K562 (cell line): ENCODE results near the gene ZNHIT3. TPM values are rescaled to one million over a fixed set of nuclear protein-coding genes. Genes with fewer than 3 reads are reported as not detected.

Source experiments
- BACH1 ChIP-seq: fragments of 200-800 bp; sonication (Bioruptor generic); IDR thresholded peaks from 2 replicates; pipeline ENCODE4 v1.6.1; 2016; ENCODE audit warnings: missing genetic modification characterization, missing compliant biosample characterization
- CAMTA2 ChIP-seq: fragments of 250-450 bp; sonication (Bioruptor Pico); conservative IDR thresholded peaks from 2 replicates; pipeline ENCODE4 v1.5.1; 2022
- CBFA2T3 ChIP-seq: fragments of 450-650 bp; IDR thresholded peaks from 2 replicates; pipeline ENCODE4 v1.6.1; 2017
- CHD4 ChIP-seq: fragments of 200-600 bp; sonication (generic); IDR thresholded peaks from 3 replicates; pipeline ENCODE4 v1.6.1; 2012; ENCODE audit warnings: low read depth, mild to moderate bottlenecking, mixed read lengths, low read length, inconsistent platforms; ENCODE audit not compliant: insufficient read depth, insufficient replicate concordance, poor library complexity, severe bottlenecking
- CREBBP ChIP-seq: IDR thresholded peaks from one replicate; pipeline ENCODE4 v1.6.1; 2012; ENCODE audit warnings: low read depth, mild to moderate bottlenecking, control low read depth, inconsistent platforms, low read length
- GABPB1 ChIP-seq: sonication (generic); formaldehyde crosslinking; IDR thresholded peaks from 2 replicates; pipeline ENCODE4 v1.8.0; 2022; ENCODE audit warnings: mild to moderate bottlenecking, missing genetic modification reagents
- MAFG ChIP-seq: fragments of 450-650 bp; conservative IDR thresholded peaks from 2 replicates; pipeline ENCODE4 v1.6.1; 2016; ENCODE audit warnings: missing genetic modification characterization, missing compliant biosample characterization
- MAFK ChIP-seq: IDR thresholded peaks from 2 replicates; pipeline ENCODE4 v1.6.1; 2011; ENCODE audit warnings: low read length, improper control_type of control experiment
- MCM7 ChIP-seq, 2 experiments: fragments of 450-650 bp; IDR thresholded peaks; 2 replicates each; pipeline ENCODE4 v1.6.1; 2016 to 2018
- MIER1 ChIP-seq: fragments of 450-650 bp; IDR thresholded peaks from 2 replicates; pipeline ENCODE4 v1.6.1; 2016; ENCODE audit warnings: antibody characterized with exemption, mild to moderate bottlenecking, low read depth
- NBN ChIP-seq: fragments of 450-650 bp; IDR thresholded peaks from 2 replicates; pipeline ENCODE4 v1.6.1; 2016; ENCODE audit warnings: low read depth, mild to moderate bottlenecking
- PHB2 ChIP-seq: fragments of 450-650 bp; IDR thresholded peaks from 2 replicates; pipeline ENCODE4 v1.6.1; 2017; ENCODE audit warnings: low read depth
- POLR2AphosphoS2 ChIP-seq: IDR thresholded peaks from 2 replicates; pipeline ENCODE4 v1.6.1; 2012; ENCODE audit warnings: low read length, improper control_type of control experiment
- RCOR1 ChIP-seq, 2 experiments: IDR thresholded peaks; 2 replicates each; pipeline ENCODE4 v1.6.1; 2012; ENCODE audit warnings: low read depth in 2 of 2, low read length in 2 of 2, borderline replicate concordance in 1 of 2, improper control_type of control experiment in 1 of 2
- SMARCA4 ChIP-seq: fragments of 450-650 bp; IDR thresholded peaks from 2 replicates; pipeline ENCODE4 v1.6.1; 2016
- SREBF2 ChIP-seq: sonication (generic); formaldehyde crosslinking; IDR thresholded peaks from 2 replicates; pipeline ENCODE4 v1.4.0; 2020; ENCODE audit warnings: mild to moderate bottlenecking, missing genetic modification reagents
- TBL1XR1 ChIP-seq, 2 experiments: IDR thresholded peaks; 2 replicates each; pipeline ENCODE4 v1.6.1; 2012; ENCODE audit warnings: improper control_type of control experiment in 2 of 2, low read length in 2 of 2, mild to moderate bottlenecking in 1 of 2
- ZNF24 ChIP-seq: fragments of 450-650 bp; IDR thresholded peaks from 2 replicates; pipeline ENCODE4 v1.6.1; 2016
- ZNF589 ChIP-seq: fragments of 200-800 bp; sonication (Bioruptor generic); IDR thresholded peaks from 2 replicates; pipeline ENCODE4 v1.6.1; 2016; ENCODE audit warnings: low read depth, missing genetic modification characterization, missing compliant biosample characterization
- ZNF780A ChIP-seq: fragments of 250-450 bp; sonication (Bioruptor Pico); IDR thresholded peaks from 2 replicates; pipeline ENCODE4 v1.5.0; 2021; ENCODE audit warnings: mild to moderate bottlenecking
- ZNF830 ChIP-seq: fragments of 250-450 bp; sonication (Bioruptor Pico); IDR thresholded peaks from 2 replicates; pipeline ENCODE4 v1.5.0; 2021; ENCODE audit warnings: mild to moderate bottlenecking
- polyA plus RNA-seq, 8 experiments: library from polyadenylated mRNA; depleted of rRNA in 4 of 8; stranded (reverse) in 5 of 8; unstranded in 3 of 8; fragments of >200 nt; fragmentation: Nextera tagmentation in 2 of 8; fragmentation: Illumina TruSeq in 1 of 8; extraction: Ambion mirVana in 2 of 8; extraction: Trizol in 1 of 8; gene quantifications; 2 replicates each; pipeline versions ENCODE4 v1.2.1 to v1.2.3, GENCODE V29; 2011 to 2014; ENCODE audit warnings: inconsistent platforms in 1 of 8, missing spikeins in 1 of 8
- total RNA-seq, 7 experiments: library from RNA; depleted of rRNA in 6 of 7; stranded (reverse); fragments of >200 nt in 6 of 7; fragmentation: Illumina TruSeq in 2 of 7; extraction: Trizol in 2 of 7; gene quantifications; 2 replicates each; pipeline versions ENCODE4 v1.2.1 to v1.2.3, GENCODE V29; 2011 to 2021; ENCODE audit warnings: low replicate concordance in 1 of 7
- TF ChIP-seq, protein P1 (sequence below): fragments of 200-800 bp; sonication (Bioruptor generic); IDR thresholded peaks from 2 replicates; pipeline ENCODE4 v1.6.1; 2016; ENCODE audit warnings: missing genetic modification characterization, missing compliant biosample characterization

Gene ZNHIT3
- total and polyA plus RNA-seq, 9 of the 15 experiments (the other 6 are each of a cell fraction or from before 2014, with no cell fraction given), result 45.0 to 300 (median 88.4) TPM

DNA sequence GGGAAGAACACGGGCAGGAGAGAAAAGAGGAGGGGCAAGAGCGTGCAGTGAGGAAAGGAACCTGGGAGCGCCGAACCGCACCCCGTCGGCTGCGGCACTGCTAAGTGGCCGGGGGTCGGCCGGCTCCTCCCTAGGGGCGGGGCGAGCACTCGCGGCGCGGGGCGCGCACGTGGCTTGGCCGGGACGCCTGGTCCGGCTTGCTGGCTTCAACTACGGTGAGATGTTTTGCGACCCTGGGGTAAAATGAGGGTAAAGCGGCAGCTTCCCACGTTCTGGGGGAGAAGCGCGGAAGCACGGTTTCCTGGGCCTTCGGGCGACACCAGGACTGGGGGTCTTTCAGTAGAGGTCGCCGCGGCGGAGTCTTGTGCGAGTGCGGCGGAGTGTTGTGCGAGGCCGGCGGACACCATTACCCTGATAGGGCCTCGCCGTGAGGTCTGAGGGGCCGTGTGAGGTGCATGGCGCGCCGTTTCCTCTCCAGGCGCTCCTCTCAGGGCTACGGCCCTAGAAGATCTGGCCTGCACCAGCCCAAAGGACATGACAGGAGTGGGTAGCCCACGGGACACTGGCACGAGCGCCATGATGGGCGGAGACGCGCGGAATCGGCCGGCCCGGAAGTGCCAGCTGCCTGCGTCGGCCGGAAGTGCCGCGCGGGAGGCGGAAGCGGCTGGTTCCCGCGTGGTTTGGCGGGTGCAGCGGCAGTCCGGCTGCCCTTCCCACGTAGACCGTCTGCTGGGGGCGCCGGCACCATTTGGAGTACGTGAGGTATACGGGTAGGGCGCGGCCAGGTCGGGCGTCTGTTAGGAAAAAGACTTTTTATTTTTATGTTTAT, 48.6 kb downstream of the ZNHIT3 start, which contains the start of the genes MYO19 and PIGW (continued):
- TF ChIP-seq MCM7 (IDR thresholded peaks at IDR 0.05) (no peak), CREBBP (no peak), ZNF24 (no peak), POLR2AphosphoS2 (peak; percentile 63; the same call in 1 of the 2 replicates), SREBF2 (no peak), PHB2 (no peak), ZNF780A (no peak), RCOR1 (IDR thresholded peaks at IDR 0.05; ENCODE audit: borderline replicate concordance in 1 of 2, low read depth in 2 of 2, low read length in 2 of 2) (no peak), CHD4 (no peak), ZNF589 (0 out of 2 replicates have a peak, but pooled peaks have one; percentile 73), MIER1 (no peak), CAMTA2 (CRISPR knock-in tag) (no peak), MAFK (no peak), SMARCA4 (no peak), BACH1 (tag) (no peak), CBFA2T3 (no peak), MAFG (tag) (no peak), NBN (no peak), ZNF830 (CRISPR knock-in tag) (no peak), GABPB1 (CRISPR knock-in tag) (peak; percentile 94), TBL1XR1 (IDR thresholded peaks at IDR 0.05; ENCODE audit: low read length in 2 of 2) (no peak; a peak in 1 of 4 replicates)
- TF ChIP-seq, protein P1, sequence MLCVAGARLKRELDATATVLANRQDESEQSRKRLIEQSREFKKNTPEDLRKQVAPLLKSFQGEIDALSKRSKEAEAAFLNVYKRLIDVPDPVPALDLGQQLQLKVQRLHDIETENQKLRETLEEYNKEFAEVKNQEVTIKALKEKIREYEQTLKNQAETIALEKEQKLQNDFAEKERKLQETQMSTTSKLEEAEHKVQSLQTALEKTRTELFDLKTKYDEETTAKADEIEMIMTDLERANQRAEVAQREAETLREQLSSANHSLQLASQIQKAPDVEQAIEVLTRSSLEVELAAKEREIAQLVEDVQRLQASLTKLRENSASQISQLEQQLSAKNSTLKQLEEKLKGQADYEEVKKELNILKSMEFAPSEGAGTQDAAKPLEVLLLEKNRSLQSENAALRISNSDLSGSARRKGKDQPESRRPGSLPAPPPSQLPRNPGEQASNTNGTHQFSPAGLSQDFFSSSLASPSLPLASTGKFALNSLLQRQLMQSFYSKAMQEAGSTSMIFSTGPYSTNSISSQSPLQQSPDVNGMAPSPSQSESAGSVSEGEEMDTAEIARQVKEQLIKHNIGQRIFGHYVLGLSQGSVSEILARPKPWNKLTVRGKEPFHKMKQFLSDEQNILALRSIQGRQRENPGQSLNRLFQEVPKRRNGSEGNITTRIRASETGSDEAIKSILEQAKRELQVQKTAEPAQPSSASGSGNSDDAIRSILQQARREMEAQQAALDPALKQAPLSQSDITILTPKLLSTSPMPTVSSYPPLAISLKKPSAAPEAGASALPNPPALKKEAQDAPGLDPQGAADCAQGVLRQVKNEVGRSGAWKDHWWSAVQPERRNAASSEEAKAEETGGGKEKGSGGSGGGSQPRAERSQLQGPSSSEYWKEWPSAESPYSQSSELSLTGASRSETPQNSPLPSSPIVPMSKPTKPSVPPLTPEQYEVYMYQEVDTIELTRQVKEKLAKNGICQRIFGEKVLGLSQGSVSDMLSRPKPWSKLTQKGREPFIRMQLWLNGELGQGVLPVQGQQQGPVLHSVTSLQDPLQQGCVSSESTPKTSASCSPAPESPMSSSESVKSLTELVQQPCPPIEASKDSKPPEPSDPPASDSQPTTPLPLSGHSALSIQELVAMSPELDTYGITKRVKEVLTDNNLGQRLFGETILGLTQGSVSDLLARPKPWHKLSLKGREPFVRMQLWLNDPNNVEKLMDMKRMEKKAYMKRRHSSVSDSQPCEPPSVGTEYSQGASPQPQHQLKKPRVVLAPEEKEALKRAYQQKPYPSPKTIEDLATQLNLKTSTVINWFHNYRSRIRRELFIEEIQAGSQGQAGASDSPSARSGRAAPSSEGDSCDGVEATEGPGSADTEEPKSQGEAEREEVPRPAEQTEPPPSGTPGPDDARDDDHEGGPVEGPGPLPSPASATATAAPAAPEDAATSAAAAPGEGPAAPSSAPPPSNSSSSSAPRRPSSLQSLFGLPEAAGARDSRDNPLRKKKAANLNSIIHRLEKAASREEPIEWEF, result no peak
